Neural cell (in vitro differentiated cells): ENCODE results near the gene TSPO2. TPM values are rescaled to one million over a fixed set of nuclear protein-coding genes. Genes with fewer than 3 reads are reported as not detected.

Experiments
- H2AFZ ChIP-seq: fragments of 200-600, 300-800 bp; sonication (generic), shearing (Covaris generic); 2 replicates; pipeline ENCODE4 v1.6.0; 2014; ENCODE audit warnings: low read depth, mild to moderate bottlenecking, antibody characterized with exemption, low read length, moderate library complexity
- H3F3A ChIP-seq: fragments of 200-600 bp; shearing (Covaris generic); 2 replicates; pipeline ENCODE4 v1.6.1; 2016; ENCODE audit warnings: mild to moderate bottlenecking, moderate library complexity, mixed read lengths, antibody characterized with exemption, low read length; ENCODE audit not compliant: insufficient read depth, poor library complexity, severe bottlenecking
- H3K27ac ChIP-seq: fragments of 200-600, 300-800 bp; sonication (generic), shearing (Covaris generic); 2 replicates; pipeline ENCODE4 v1.5.1; 2014; ENCODE audit warnings: mild to moderate bottlenecking, low read length, moderate library complexity
- H3K27me3 ChIP-seq: fragments of 300-800, 200-600 bp; sonication (generic), shearing (Covaris generic); 2 replicates; pipeline ENCODE4 v1.6.0; 2014; ENCODE audit warnings: mild to moderate bottlenecking, low read depth, low read length, moderate library complexity; ENCODE audit not compliant: insufficient read depth
- H3K36me3 ChIP-seq: fragments of 300-800, 200-600 bp; sonication (generic), shearing (Covaris generic); 2 replicates; pipeline ENCODE4 v1.5.1; 2014; ENCODE audit warnings: mild to moderate bottlenecking, antibody characterized with exemption, low read length, moderate library complexity; ENCODE audit not compliant: insufficient read depth
- H3K4me2 ChIP-seq: fragments of 300-800, 200-600 bp; sonication (generic), shearing (Covaris generic); 2 replicates; pipeline ENCODE4 v1.6.0; 2014; ENCODE audit warnings: mild to moderate bottlenecking, low read length
- H3K4me3 ChIP-seq: fragments of 300-800, 200-600 bp; sonication (generic), shearing (Covaris generic); 2 replicates; pipeline ENCODE4 v1.5.1; 2014; ENCODE audit warnings: mild to moderate bottlenecking, low read length, moderate library complexity
- H3K79me2 ChIP-seq: fragments of 200-600 bp; shearing (Covaris generic); replicated peaks from 2 replicates; pipeline ENCODE4 v1.6.0; 2014; ENCODE audit warnings: mild to moderate bottlenecking, low read length, moderate library complexity; ENCODE audit not compliant: insufficient read depth
- H3K9ac ChIP-seq: fragments of 300-800, 200-600 bp; sonication (generic), shearing (Covaris generic); 2 replicates; pipeline ENCODE4 v1.6.1; 2016; ENCODE audit warnings: mild to moderate bottlenecking, low read length, mixed read lengths
- H3K9me2 ChIP-seq: fragments of 200-600 bp; shearing (Covaris generic); 2 replicates; pipeline ENCODE4 v1.6.1; 2016; ENCODE audit warnings: mild to moderate bottlenecking, low read length, mixed read lengths; ENCODE audit not compliant: insufficient read depth
- H3K9me3 ChIP-seq: fragments of 200-600, 300-800 bp; sonication (generic), shearing (Covaris generic); 2 replicates; pipeline ENCODE4 v1.6.1; 2016; ENCODE audit warnings: mild to moderate bottlenecking, mixed run types, low read length, moderate library complexity, mixed read lengths
- H4K20me1 ChIP-seq: fragments of 200-600 bp; shearing (Covaris generic); 2 replicates; pipeline ENCODE4 v1.6.1; 2016; ENCODE audit warnings: mild to moderate bottlenecking, mixed run types; ENCODE audit not compliant: insufficient read depth
- EP300 ChIP-seq: fragments of 450-650 bp; conservative IDR thresholded peaks from 2 replicates; pipeline ENCODE4 v1.6.1; 2014; ENCODE audit warnings: antibody characterized with exemption, mild to moderate bottlenecking, moderate library complexity; ENCODE audit not compliant: poor library complexity, severe bottlenecking
- EZH2 ChIP-seq: fragments of 200-600, 300-800 bp; shearing (Covaris generic), sonication (generic); IDR thresholded peaks from 2 replicates; pipeline ENCODE4 v1.6.1; 2014; ENCODE audit warnings: antibody characterized with exemption, low read length, borderline replicate concordance, mild to moderate bottlenecking; ENCODE audit not compliant: insufficient read depth, poor library complexity, severe bottlenecking
- MXI1 ChIP-seq: fragments of 450-650 bp; conservative IDR thresholded peaks from 2 replicates; pipeline ENCODE4 v1.6.1; 2014; ENCODE audit warnings: antibody characterized with exemption, mild to moderate bottlenecking; ENCODE audit not compliant: poor library complexity, severe bottlenecking
- POLR2AphosphoS5 ChIP-seq: IDR thresholded peaks from 2 replicates; pipeline ENCODE4 v1.6.1; 2012
- RAD21 ChIP-seq: fragments of 450-650 bp; conservative IDR thresholded peaks from 2 replicates; pipeline ENCODE4 v1.6.1; 2014; ENCODE audit warnings: antibody characterized with exemption, mild to moderate bottlenecking, moderate library complexity
- SMC3 ChIP-seq: fragments of 450-650 bp; conservative IDR thresholded peaks from 2 replicates; pipeline ENCODE4 v1.6.1; 2014; ENCODE audit warnings: antibody characterized with exemption, mild to moderate bottlenecking, moderate library complexity; ENCODE audit not compliant: poor library complexity
- TAF1 ChIP-seq: IDR thresholded peaks from 2 replicates; pipeline ENCODE4 v1.6.1; 2012; ENCODE audit warnings: low read depth
- polyA plus RNA-seq: library from polyadenylated mRNA; depleted of rRNA; stranded (reverse); fragments of >200 nt; gene quantifications from 2 replicates; pipeline ENCODE4 v1.2.3, GENCODE V29; 2014
- TF ChIP-seq, protein P1 (sequence below): IDR thresholded peaks from 2 replicates; pipeline ENCODE4 v1.6.1; 2012; ENCODE audit warnings: borderline replicate concordance
- TF ChIP-seq, protein P2 (sequence below): fragments of 450-650 bp; IDR thresholded peaks from 2 replicates; pipeline ENCODE4 v1.5.1; 2014; ENCODE audit warnings: antibody characterized with exemption, mild to moderate bottlenecking, moderate library complexity; ENCODE audit not compliant: poor library complexity, severe bottlenecking

Gene TSPO2
- polyA plus RNA-seq, 1 donor from 2014 or later = not detected

DNA sequence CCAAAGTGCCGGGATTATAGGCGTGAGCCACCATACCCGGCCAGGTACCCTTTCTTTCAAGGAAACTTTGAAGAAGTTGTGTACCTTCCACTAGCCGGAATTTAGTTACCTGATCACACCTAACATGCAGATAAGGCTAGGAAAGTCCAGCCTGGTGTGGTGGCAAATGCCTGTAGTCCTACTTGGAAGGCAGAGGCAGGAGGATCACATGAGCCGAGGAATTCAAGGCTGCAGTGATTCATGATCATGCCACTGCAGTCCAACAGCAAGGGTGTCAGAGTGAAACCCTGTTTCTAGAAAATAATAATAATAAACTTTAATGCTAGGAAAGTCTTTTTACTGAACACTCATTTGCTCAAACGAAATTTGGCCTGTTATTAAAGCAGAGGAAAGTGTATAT lies 51.5 kb downstream of the TSPO2 start:
- H3K4me2 ChIP-seq = no peak overlapping the region
- H3K27ac ChIP-seq = no peak overlapping the region
- no peaks in the 10 kb centered on the region for H3K9me2 ChIP-seq
- H2AFZ ChIP-seq = no peak overlapping the region
- H4K20me1 ChIP-seq = no peaks in the 10 kb centered on the region
- no peak overlapping the region for H3K9ac ChIP-seq
- no peaks in the 10 kb centered on the region for H3F3A ChIP-seq
- no peaks in the 10 kb centered on the region for H3K79me2 ChIP-seq
- no peaks in the 10 kb centered on the region for H3K9me3 ChIP-seq
- H3K27me3 ChIP-seq = no peaks in the 10 kb centered on the region
- H3K4me3 ChIP-seq = no peak overlapping the region
- peaks cover 19% of the 10 kb centered on the region for H3K36me3 ChIP-seq
- TF ChIP-seq RAD21 (no peak), MXI1 (no peak), SMC3 (no peak), POLR2AphosphoS5 (no peak), TAF1 (no peak), EZH2 (no peak), EP300 (no peak)
- TF ChIP-seq, protein P1, sequence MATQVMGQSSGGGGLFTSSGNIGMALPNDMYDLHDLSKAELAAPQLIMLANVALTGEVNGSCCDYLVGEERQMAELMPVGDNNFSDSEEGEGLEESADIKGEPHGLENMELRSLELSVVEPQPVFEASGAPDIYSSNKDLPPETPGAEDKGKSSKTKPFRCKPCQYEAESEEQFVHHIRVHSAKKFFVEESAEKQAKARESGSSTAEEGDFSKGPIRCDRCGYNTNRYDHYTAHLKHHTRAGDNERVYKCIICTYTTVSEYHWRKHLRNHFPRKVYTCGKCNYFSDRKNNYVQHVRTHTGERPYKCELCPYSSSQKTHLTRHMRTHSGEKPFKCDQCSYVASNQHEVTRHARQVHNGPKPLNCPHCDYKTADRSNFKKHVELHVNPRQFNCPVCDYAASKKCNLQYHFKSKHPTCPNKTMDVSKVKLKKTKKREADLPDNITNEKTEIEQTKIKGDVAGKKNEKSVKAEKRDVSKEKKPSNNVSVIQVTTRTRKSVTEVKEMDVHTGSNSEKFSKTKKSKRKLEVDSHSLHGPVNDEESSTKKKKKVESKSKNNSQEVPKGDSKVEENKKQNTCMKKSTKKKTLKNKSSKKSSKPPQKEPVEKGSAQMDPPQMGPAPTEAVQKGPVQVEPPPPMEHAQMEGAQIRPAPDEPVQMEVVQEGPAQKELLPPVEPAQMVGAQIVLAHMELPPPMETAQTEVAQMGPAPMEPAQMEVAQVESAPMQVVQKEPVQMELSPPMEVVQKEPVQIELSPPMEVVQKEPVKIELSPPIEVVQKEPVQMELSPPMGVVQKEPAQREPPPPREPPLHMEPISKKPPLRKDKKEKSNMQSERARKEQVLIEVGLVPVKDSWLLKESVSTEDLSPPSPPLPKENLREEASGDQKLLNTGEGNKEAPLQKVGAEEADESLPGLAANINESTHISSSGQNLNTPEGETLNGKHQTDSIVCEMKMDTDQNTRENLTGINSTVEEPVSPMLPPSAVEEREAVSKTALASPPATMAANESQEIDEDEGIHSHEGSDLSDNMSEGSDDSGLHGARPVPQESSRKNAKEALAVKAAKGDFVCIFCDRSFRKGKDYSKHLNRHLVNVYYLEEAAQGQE = no peak
- TF ChIP-seq, protein P2, sequence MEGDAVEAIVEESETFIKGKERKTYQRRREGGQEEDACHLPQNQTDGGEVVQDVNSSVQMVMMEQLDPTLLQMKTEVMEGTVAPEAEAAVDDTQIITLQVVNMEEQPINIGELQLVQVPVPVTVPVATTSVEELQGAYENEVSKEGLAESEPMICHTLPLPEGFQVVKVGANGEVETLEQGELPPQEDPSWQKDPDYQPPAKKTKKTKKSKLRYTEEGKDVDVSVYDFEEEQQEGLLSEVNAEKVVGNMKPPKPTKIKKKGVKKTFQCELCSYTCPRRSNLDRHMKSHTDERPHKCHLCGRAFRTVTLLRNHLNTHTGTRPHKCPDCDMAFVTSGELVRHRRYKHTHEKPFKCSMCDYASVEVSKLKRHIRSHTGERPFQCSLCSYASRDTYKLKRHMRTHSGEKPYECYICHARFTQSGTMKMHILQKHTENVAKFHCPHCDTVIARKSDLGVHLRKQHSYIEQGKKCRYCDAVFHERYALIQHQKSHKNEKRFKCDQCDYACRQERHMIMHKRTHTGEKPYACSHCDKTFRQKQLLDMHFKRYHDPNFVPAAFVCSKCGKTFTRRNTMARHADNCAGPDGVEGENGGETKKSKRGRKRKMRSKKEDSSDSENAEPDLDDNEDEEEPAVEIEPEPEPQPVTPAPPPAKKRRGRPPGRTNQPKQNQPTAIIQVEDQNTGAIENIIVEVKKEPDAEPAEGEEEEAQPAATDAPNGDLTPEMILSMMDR = no peak

Other genes starting within 250 kb of the TSPO2 start
- gene UNC5CL, start 3.2 kb upstream of the TSPO2 start, polyA plus RNA-seq = 1.0 and 2.6 TPM in 2 replicates
- gene APOBEC2, start 10.7 kb downstream of the TSPO2 start, polyA plus RNA-seq = not detected in 2 replicates
- gene OARD1, start 29.9 kb downstream of the TSPO2 start, polyA plus RNA-seq = 38.7 and 41.7 TPM in 2 replicates
- gene NFYA, start 30.5 kb downstream of the TSPO2 start, polyA plus RNA-seq = 17.1 and 22.1 TPM in 2 replicates
- gene TREML1, start 111.9 kb downstream of the TSPO2 start, polyA plus RNA-seq = not detected in 2 replicates
- not detected in 2 replicates for gene TREM2, start 120.6 kb downstream of the TSPO2 start, polyA plus RNA-seq
- gene TREML2, start 158.7 kb downstream of the TSPO2 start, polyA plus RNA-seq = not detected in 2 replicates
- not detected in 2 replicates for gene TREML4, start 185.9 kb downstream of the TSPO2 start, polyA plus RNA-seq
- not detected in 2 replicates for gene TREM1, start 244.2 kb downstream of the TSPO2 start, polyA plus RNA-seq